ENCODE data around the gene LPP. TPM values are rescaled to one million over a fixed set of nuclear protein-coding genes. Genes with fewer than 3 reads are reported as not detected.

Gene LPP
- total and polyA plus RNA-seq, 9 of the 15 experiments (the other 6 are each of a cell fraction or from before 2014, with no cell fraction given), result 0.07 to 0.18 TPM; not detected in 7

DNA sequence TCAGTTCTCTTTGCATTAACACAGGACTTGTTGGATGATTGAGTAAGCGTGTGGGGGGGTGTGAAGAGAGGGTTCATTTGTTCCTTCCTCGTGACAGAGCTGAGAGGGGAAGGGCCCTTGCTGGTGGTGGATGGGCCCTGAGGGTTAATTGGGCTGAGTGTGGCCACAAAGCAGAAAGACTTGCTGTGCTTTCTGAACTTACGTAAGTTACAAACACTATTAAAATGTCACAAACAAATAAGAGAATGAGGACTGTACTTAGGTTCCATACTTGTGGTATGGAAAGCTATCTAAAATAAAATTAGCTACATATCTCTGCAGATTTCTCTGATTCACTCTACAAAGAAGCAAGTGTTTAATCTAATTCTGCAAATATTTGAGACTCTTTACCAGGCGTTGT is 231.3 kb downstream of the LPP start:
- CTCF ChIA-PET (ENCODE audit: low intra/inter-chr PET ratio), result no interaction called here
- Histone ChIP-seq H3K79me2 (ENCODE audit: control insufficient read depth, insufficient read depth, low read length) (no peaks in the 10 kb centered on the region), H3K4me3 (no peak overlapping the region), H3K27me3 (ENCODE audit: control insufficient read depth in 2 of 2, insufficient read depth in 2 of 2, low read length in 2 of 2) (no peaks in the 10 kb centered on the region), H2AFZ (ENCODE audit: low read depth, low read length) (no peak overlapping the region), H3K9me1 (ENCODE audit: control insufficient read depth, insufficient read depth, low read length) (no peaks in the 10 kb centered on the region), H3K36me3 (ENCODE audit: control insufficient read depth, insufficient read depth, low read length) (no peaks in the 10 kb centered on the region), H4K20me1 (replicated peaks; ENCODE audit: control insufficient read depth, insufficient read depth, low read length) (no peaks in the 10 kb centered on the region), H3K9me3 (replicated peaks; ENCODE audit: control insufficient read depth, insufficient read depth, low read depth, low read length) (no peaks in the 10 kb centered on the region), H3K4me1 (replicated peaks in 1 of 2; ENCODE audit: control insufficient read depth in 2 of 2, insufficient read depth in 2 of 2, low read length in 2 of 2) (no peaks in the 10 kb centered on the region), H3K9ac (ENCODE audit: insufficient read depth in 1 of 2, low read depth in 2 of 2, low read length in 2 of 2) (no peak overlapping the region), H3K27ac (ENCODE audit: extremely low read depth, low read depth, low read length) (no peak overlapping the region), H3K4me2 (ENCODE audit: insufficient read depth, low read length) (no peak overlapping the region)
- no peak for FAIRE-seq
- no TSS peak for BruUV-seq (replicated peaks)
- no peak for DNase-seq (ENCODE audit: extremely low read depth in 1 of 4, low spot score in 3 of 4)
- in situ Hi-C loops (cut with MboI) (no loop called here), intact Hi-C loops (cut with micrococcal nuclease) (no loop called here)
- WGBS (ENCODE audit: insufficient coverage, low coverage, missing lambda C conversion rate), result 0% methylated on average over 4 of the region's 4 CpGs
- POLR2A ChIA-PET, result no interaction called here
- ATAC-seq, result no peak
- no peak for TF ChIP-seq ZNF79 (CRISPR knock-in tag; IDR thresholded peaks at IDR 0.05; ENCODE audit: low read depth)
- no peak for TF ChIP-seq NR3C1 (CRISPR knock-in tag; IDR thresholded peaks at IDR 0.05)
- no peak for TF ChIP-seq KAT8 (IDR thresholded peaks at IDR 0.05; ENCODE audit: low read depth)
- TF ChIP-seq ETV1 (tag; conservative IDR thresholded peaks at IDR 0.05; ENCODE audit: low read depth), result no peak
- no peak for TF ChIP-seq JUN (IDR thresholded peaks at IDR 0.05; ENCODE audit: borderline replicate concordance, low read depth, low read length)
- no peak for TF ChIP-seq JUN (CRISPR knock-in tag; IDR thresholded peaks at IDR 0.05; ENCODE audit: borderline replicate concordance)
- no peak for TF ChIP-seq BRF1 (IDR thresholded peaks at IDR 0.05; ENCODE audit: borderline replicate concordance, extremely low read depth, insufficient read length)
- TF ChIP-seq ZNF395 (CRISPR knock-in tag; IDR thresholded peaks at IDR 0.05), result no peak
- TF ChIP-seq ZNF780A (CRISPR knock-in tag; IDR thresholded peaks at IDR 0.05), result no peak
- TF ChIP-seq, protein P1, sequence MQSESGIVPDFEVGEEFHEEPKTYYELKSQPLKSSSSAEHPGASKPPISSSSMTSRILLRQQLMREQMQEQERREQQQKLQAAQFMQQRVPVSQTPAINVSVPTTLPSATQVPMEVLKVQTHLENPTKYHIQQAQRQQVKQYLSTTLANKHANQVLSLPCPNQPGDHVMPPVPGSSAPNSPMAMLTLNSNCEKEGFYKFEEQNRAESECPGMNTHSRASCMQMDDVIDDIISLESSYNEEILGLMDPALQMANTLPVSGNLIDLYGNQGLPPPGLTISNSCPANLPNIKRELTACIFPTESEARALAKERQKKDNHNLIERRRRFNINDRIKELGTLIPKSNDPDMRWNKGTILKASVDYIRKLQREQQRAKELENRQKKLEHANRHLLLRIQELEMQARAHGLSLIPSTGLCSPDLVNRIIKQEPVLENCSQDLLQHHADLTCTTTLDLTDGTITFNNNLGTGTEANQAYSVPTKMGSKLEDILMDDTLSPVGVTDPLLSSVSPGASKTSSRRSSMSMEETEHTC (IDR thresholded peaks at IDR 0.05), result no peak
- TF ChIP-seq NR2C2 (CRISPR knock-in tag; IDR thresholded peaks at IDR 0.05), result no peak
- TF ChIP-seq NR2C2 (tag; IDR thresholded peaks at IDR 0.05), result no peak
- TF ChIP-seq NR1H2 (CRISPR knock-in tag; IDR thresholded peaks at IDR 0.05), result no peak
- no peak for TF ChIP-seq RAD51 (IDR thresholded peaks at IDR 0.05; ENCODE audit: borderline replicate concordance, low read depth)
- no peak for TF ChIP-seq ZNF282 (CRISPR knock-in tag; IDR thresholded peaks at IDR 0.05)
- no peak for TF ChIP-seq USF1 (CRISPR knock-in tag; IDR thresholded peaks at IDR 0.05)
- no peak for TF ChIP-seq PPARD (CRISPR knock-in tag; IDR thresholded peaks at IDR 0.05)
- TF ChIP-seq ZNF644 (tag; IDR thresholded peaks at IDR 0.05; ENCODE audit: low read depth), result no peak
- TF ChIP-seq JUND (IDR thresholded peaks at IDR 0.05; ENCODE audit: borderline replicate concordance, low read depth, low read length), result no peak
- TF ChIP-seq JUND (tag; IDR thresholded peaks at IDR 0.05; ENCODE audit: borderline replicate concordance, low read depth, low read length), result no peak
- no peak for TF ChIP-seq ZNF277 (CRISPR knock-in tag; IDR thresholded peaks at IDR 0.05; ENCODE audit: borderline replicate concordance)

All from K562 (cell line).